Stomach (tissue), 9 donors: ENCODE data around the gene PLA2G5. TPM values are rescaled to one million over a fixed set of nuclear protein-coding genes. Genes with fewer than 3 reads are reported as not detected.
A peak's percentile ranks its signal among the peaks of the same experiment; 100 is the strongest.

Experiments
- DNase-seq, 2 donors: peaks; one replicate each; pipeline versions ENCODE4 v3.0.0 to v3.0.0-alpha.2; 2013 to 2019
- H3K27ac ChIP-seq, 5 donors: fragments of 200-600 bp in 4 of 5; sonication (generic) in 4 of 5; one replicate each; pipeline ENCODE4 v1.5.1; 2013 to 2019; ENCODE audit warnings: mild to moderate bottlenecking in 1 of 5, moderate library complexity in 1 of 5
- H3K27me3 ChIP-seq, 3 donors: fragments of 200-600 bp; sonication (generic); one replicate each; pipeline ENCODE4 v1.5.1; 2017 to 2019; ENCODE audit warnings: mixed run types in 1 of 3
- H3K36me3 ChIP-seq, 4 donors: fragments of 200-600 bp; sonication (generic); 1 replicate in 3 of 4; 2 replicates in 1 of 4; pipeline ENCODE4 v1.5.1; 2016 to 2019
- H3K4me1 ChIP-seq, 4 donors: fragments of 200-600 bp; sonication (generic); one replicate each; pipeline ENCODE4 v1.5.1; 2016 to 2019
- H3K4me3 ChIP-seq, 4 donors: fragments of 200-600 bp; sonication (generic) in 3 of 4; one replicate each; pipeline ENCODE4 v1.5.1; 2016 to 2019; ENCODE audit warnings: mild to moderate bottlenecking in 1 of 4
- H3K9me3 ChIP-seq, 4 donors: fragments of 200-600 bp; sonication (generic); one replicate each; pipeline ENCODE4 v1.5.1; 2016 to 2019
- EP300 ChIP-seq: sonication (generic); formaldehyde crosslinking; IDR thresholded peaks from one replicate; pipeline ENCODE4 v1.6.1; 2017; ENCODE audit warnings: antibody characterized with exemption
- POLR2A ChIP-seq, 4 donors: fragments of 450-650 bp; IDR thresholded peaks; one replicate each; pipeline ENCODE4 v1.6.1; 2016; ENCODE audit warnings: antibody characterized with exemption in 4 of 4, control low read depth in 2 of 4, mild to moderate bottlenecking in 1 of 4, moderate library complexity in 1 of 4
- POLR2AphosphoS5 ChIP-seq, 3 donors: sonication (generic); formaldehyde crosslinking; IDR thresholded peaks; one replicate each; pipeline ENCODE4 v1.6.1; 2016; ENCODE audit warnings: antibody characterized with exemption in 3 of 3
- WGBS, 5 donors: extraction: QIAGEN DNeasy Blood & Tissue Kit in 3 of 5; methylation state at CpG; one replicate each; pipeline versions ENCODE4 v1.1.5 to v1.1.7; 2013 to 2018; 5-methylcytosine and 5-hydroxymethylcytosine counted together
- intact Hi-C: fragments of 100-400 bp; cut with DNase I; formaldehyde crosslinking; loops from one replicate; pipeline ENCODE4 v1.15.1; 2023; ENCODE audit warnings: low total_unique reads
- polyA plus RNA-seq, 3 donors: library from polyadenylated mRNA; stranded (reverse); fragments of 200-250 nt; gene quantifications; one replicate each; pipeline ENCODE4 v1.2.3, GENCODE V29; 2013
- total RNA-seq, 5 donors: library from RNA; depleted of rRNA; stranded (reverse); fragments of >200 nt; gene quantifications; one replicate each; pipeline versions ENCODE4 v1.1.0 to v1.2.3, GENCODE V29; 2014 to 2016
- TF ChIP-seq, protein P1 (sequence below), 7 experiments: fragments of 450-650 bp in 4 of 7; fragments of 200-600 bp in 3 of 7; sonication (generic) in 3 of 7; IDR thresholded peaks; one replicate each; pipeline ENCODE4 v1.5.1; 2016 to 2019; ENCODE audit warnings: antibody characterized with exemption in 7 of 7, control low read depth in 2 of 7, mild to moderate bottlenecking in 1 of 7
- donor health status: healthy with polysubstance abuse.
- donor health status: Bipolar disorder and iron deficiency.
- donor health status: healthy.

Gene PLA2G5
- total and polyA plus RNA-seq, 8 donors, result 0.92 to 9.4 (median 4.7) TPM; not detected in 2

DNA sequence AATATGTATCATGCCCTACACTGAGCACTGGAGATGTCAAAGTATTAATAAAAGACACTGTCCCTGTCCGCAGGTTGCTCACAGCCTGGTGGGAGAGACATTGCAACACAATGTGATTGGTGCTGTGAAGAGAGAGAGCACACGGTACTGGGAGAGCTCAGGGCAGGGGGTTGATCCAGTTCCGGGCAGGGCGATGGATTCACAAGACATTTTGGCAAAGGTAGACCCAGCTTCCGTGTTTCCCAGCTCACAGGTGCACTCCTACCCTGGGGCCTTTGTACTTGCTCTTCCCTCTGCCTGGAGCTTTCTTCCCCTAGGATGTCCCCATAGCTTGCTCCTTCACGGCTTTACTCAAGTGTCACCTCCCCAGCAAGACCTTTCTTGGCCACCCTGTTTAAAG, 1.4 kb downstream of the PLA2G5 start:
- Histone ChIP-seq H3K27ac (peak overlapping the region in 2 of 5 donors; percentile 68 to 74), H3K36me3 (no peaks in the 10 kb centered on the region), H3K9me3 (no peaks in the 10 kb centered on the region), H3K4me3 (peak overlapping the region in 2 of 4 donors; percentile 31 to 41), H3K27me3 (no peaks in the 10 kb centered on the region), H3K4me1 (peaks cover 0 to 15% (median 3%) of the 10 kb centered on the region in 4 donors)
- TF ChIP-seq, protein P1, sequence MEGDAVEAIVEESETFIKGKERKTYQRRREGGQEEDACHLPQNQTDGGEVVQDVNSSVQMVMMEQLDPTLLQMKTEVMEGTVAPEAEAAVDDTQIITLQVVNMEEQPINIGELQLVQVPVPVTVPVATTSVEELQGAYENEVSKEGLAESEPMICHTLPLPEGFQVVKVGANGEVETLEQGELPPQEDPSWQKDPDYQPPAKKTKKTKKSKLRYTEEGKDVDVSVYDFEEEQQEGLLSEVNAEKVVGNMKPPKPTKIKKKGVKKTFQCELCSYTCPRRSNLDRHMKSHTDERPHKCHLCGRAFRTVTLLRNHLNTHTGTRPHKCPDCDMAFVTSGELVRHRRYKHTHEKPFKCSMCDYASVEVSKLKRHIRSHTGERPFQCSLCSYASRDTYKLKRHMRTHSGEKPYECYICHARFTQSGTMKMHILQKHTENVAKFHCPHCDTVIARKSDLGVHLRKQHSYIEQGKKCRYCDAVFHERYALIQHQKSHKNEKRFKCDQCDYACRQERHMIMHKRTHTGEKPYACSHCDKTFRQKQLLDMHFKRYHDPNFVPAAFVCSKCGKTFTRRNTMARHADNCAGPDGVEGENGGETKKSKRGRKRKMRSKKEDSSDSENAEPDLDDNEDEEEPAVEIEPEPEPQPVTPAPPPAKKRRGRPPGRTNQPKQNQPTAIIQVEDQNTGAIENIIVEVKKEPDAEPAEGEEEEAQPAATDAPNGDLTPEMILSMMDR (IDR thresholded peaks at IDR 0.05), result no peak
- TF ChIP-seq POLR2AphosphoS5 (IDR thresholded peaks at IDR 0.05), result no peak
- TF ChIP-seq POLR2A (IDR thresholded peaks at IDR 0.05), result no peak
- TF ChIP-seq EP300, result no peak
- no peak for DNase-seq
- 83 to 88% (median 87%) methylated on average over 6 of the region's 6 CpGs for WGBS, 5 donors
- intact Hi-C loops, result no loop called here

- no peak overlapping the region for H3K4me3 ChIP-seq
- WGBS, 5 donors, result 78 to 90% (median 84%) methylated on average over 7 of the region's 7 CpGs
- intact Hi-C loops, result no loop called here
- H3K36me3 ChIP-seq, result no peaks in the 10 kb centered on the region
- no peak for DNase-seq
- TF ChIP-seq EP300 (no peak), POLR2AphosphoS5 (IDR thresholded peaks at IDR 0.05) (no peak), POLR2A (IDR thresholded peaks at IDR 0.05) (no peak)
- TF ChIP-seq, protein P1 (IDR thresholded peaks at IDR 0.05), result no peak
- H3K9me3 ChIP-seq, result no peaks in the 10 kb centered on the region
- peaks cover 0 to 3% (median 0%) of the 10 kb centered on the region in 3 donors for H3K27me3 ChIP-seq
- no peak overlapping the region for H3K27ac ChIP-seq
- peaks cover 0 to 15% (median 3%) of the 10 kb centered on the region in 4 donors for H3K4me1 ChIP-seq
These were observed 2.8 kb downstream of the PLA2G5 start for GRCh38 chr1:20072771-20073170.

- Histone ChIP-seq H3K36me3 (no peaks in the 10 kb centered on the region), H3K27me3 (peaks cover 0 to 8% (median 0%) of the 10 kb centered on the region in 3 donors), H3K9me3 (no peaks in the 10 kb centered on the region), H3K27ac (no peak overlapping the region), H3K4me3 (no peak overlapping the region), H3K4me1 (peaks cover 0 to 15% (median 3%) of the 10 kb centered on the region in 4 donors)
- WGBS, 5 donors, result 87 to 97% (median 92%) methylated on average over 2 of the region's 2 CpGs
- intact Hi-C loops, result no loop called here
- no peak for DNase-seq
- TF ChIP-seq EP300, result no peak
- no peak for TF ChIP-seq POLR2A (IDR thresholded peaks at IDR 0.05)
- no peak for TF ChIP-seq POLR2AphosphoS5 (IDR thresholded peaks at IDR 0.05)
- TF ChIP-seq, protein P1 (IDR thresholded peaks at IDR 0.05), result no peak
These were observed 3.3 kb downstream of the PLA2G5 start for GRCh38 chr1:20073256-20073655.

DNA sequence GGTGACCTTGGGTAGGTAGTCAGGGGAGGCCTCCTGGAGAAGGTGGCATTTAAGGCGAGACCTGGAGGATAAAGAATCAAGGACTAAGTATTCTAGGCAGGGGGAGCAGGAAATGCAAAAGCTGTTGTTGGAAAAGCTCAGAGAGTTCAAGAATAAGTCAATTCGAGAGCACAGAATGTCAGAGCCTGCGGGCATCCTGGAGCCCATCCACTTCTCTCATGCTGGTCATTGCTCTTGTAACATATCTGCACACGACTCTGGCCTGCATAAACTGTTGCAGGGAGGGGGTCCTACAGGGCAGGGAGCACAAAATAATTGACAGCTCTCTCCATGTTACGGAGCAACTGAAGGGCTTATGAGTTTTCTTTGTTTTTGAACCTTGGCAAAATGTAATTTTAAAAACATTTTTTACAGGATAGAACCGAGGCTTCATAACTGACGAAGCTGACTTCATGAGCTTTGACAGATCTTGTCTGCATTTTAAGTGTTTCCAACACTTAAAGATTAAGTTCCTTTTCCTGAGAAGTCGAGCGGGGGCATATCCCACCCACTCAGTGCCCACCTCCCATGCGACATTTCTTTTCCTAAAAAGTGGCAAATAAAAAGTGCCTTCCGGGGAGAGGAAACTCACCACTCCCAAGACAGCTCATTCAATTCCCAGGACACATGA, 4.2 kb downstream of the PLA2G5 start:
- intact Hi-C loops, result no loop called here
- WGBS, 5 donors, result 73 to 82% (median 77%) methylated on average over 11 of the region's 11 CpGs
- TF ChIP-seq EP300 (no peak), POLR2A (IDR thresholded peaks at IDR 0.05) (no peak), POLR2AphosphoS5 (IDR thresholded peaks at IDR 0.05) (no peak)
- TF ChIP-seq, protein P1 (IDR thresholded peaks at IDR 0.05), result no peak

More for the DNA sequence above, 4.2 kb downstream of the PLA2G5 start:
- no peaks in the 10 kb centered on the region for H3K36me3 ChIP-seq
- peaks cover 0 to 10% (median 0%) of the 10 kb centered on the region in 3 donors for H3K27me3 ChIP-seq
- peaks cover 0 to 11% (median 3%) of the 10 kb centered on the region in 4 donors for H3K4me1 ChIP-seq
- no peak overlapping the region for H3K27ac ChIP-seq
- DNase-seq, result no peak
- H3K4me3 ChIP-seq, result no peak overlapping the region
- H3K9me3 ChIP-seq, result no peaks in the 10 kb centered on the region
